IMR-90 (cell line): Measurements from ENCODE around the gene HBM. TPM values are rescaled to one million over a fixed set of nuclear protein-coding genes. Genes with fewer than 3 reads are reported as not detected.

Experiments used
- ATAC-seq: fragments of 200-7000 bp; cut with Tn5 transposase; 2 replicates; pipeline ENCODE4 v1.9.1; 2020; ENCODE audit warnings: low read depth, mild to moderate bottlenecking, moderate library complexity
- Bru-seq: library from RNA; stranded (reverse); fragments of 400-500 nt; gene quantifications from one replicate; lab custom pipeline; 2021; lab: Mats Ljungman, UMichigan
- BruChase-seq, 2 experiments: library from RNA; stranded (reverse); fragments of 400-500 nt; gene quantifications; one replicate each; lab custom pipeline; 2021; lab: Mats Ljungman, UMichigan
- BruUV-seq: library from RNA; stranded (reverse); fragments of 400-500 nt; replicated peaks from 2 replicates; lab custom pipeline; 2021; lab: Mats Ljungman, UMichigan
- CTCF ChIA-PET: fragments of 300-600 bp; formaldehyde crosslinking; extraction: SDS; loops from one replicate; lab custom pipeline; 2021; ENCODE audit warnings: antibody characterized with exemption; lab: Yijun Ruan, JAX
- POLR2A ChIA-PET: fragments of 300-600 bp; sonication (Branson Sonifier 250); formaldehyde crosslinking; loops from one replicate; lab custom pipeline; 2022; ENCODE audit warnings: antibody characterized with exemption; ENCODE audit not compliant: unreplicated experiment; lab: Charles Lee
- DNase-seq: peaks from one replicate; pipeline ENCODE4 v3.0.0; 2013
- H2AFZ ChIP-seq: replicated peaks from 2 replicates; pipeline ENCODE3; 2013; ENCODE audit warnings: low read length, mild to moderate bottlenecking; ENCODE audit not compliant: poor library complexity
- H2AK5ac ChIP-seq: 2 replicates; pipeline ENCODE4 v1.6.1; 2013; ENCODE audit warnings: low read depth, low read length, inconsistent platforms
- H2AK9ac ChIP-seq: replicated peaks from 2 replicates; pipeline ENCODE3; 2013; ENCODE audit warnings: mild to moderate bottlenecking, low read depth, low read length, moderate library complexity; ENCODE audit not compliant: poor library complexity
- H2BK120ac ChIP-seq: 2 replicates; pipeline ENCODE4 v1.6.1; 2013; ENCODE audit warnings: low read depth, low read length, inconsistent platforms
- H2BK15ac ChIP-seq: 3 replicates; pipeline ENCODE4 v1.6.1; 2013; ENCODE audit warnings: low read depth, low read length, inconsistent platforms
- H2BK20ac ChIP-seq: 2 replicates; pipeline ENCODE4 v1.6.1; 2013; ENCODE audit warnings: low read depth, mild to moderate bottlenecking, inconsistent platforms, low read length, moderate library complexity
- H2BK5ac ChIP-seq: 2 replicates; pipeline ENCODE4 v1.6.1; 2013; ENCODE audit warnings: mild to moderate bottlenecking, low read depth, low read length, inconsistent platforms; ENCODE audit not compliant: poor library complexity, severe bottlenecking
- H3K14ac ChIP-seq: replicated peaks from 2 replicates; pipeline ENCODE4 v1.6.1; 2013; ENCODE audit warnings: low read depth, low read length, inconsistent platforms
- H3K18ac ChIP-seq: 2 replicates; pipeline ENCODE4 v1.6.1; 2013; ENCODE audit warnings: low read depth, low read length, control low read depth
- H3K23ac ChIP-seq: 2 replicates; pipeline ENCODE4 v1.6.1; 2013; ENCODE audit warnings: low read depth, low read length, inconsistent platforms
- H3K27ac ChIP-seq: 2 replicates; pipeline ENCODE4 v1.5.1; 2013; ENCODE audit warnings: mild to moderate bottlenecking, control low read depth, low read length; ENCODE audit not compliant: insufficient read depth
- H3K27me3 ChIP-seq: 2 replicates; pipeline ENCODE4 v1.6.1; 2013; ENCODE audit warnings: low read length; ENCODE audit not compliant: control insufficient read depth, insufficient read depth
- H3K36me3 ChIP-seq: 2 replicates; pipeline ENCODE4 v1.6.1; 2013; ENCODE audit warnings: low read length, mixed read lengths; ENCODE audit not compliant: control insufficient read depth, insufficient read depth
- H3K4ac ChIP-seq: 2 replicates; pipeline ENCODE4 v1.6.1; 2013; ENCODE audit warnings: low read depth, low read length, inconsistent platforms
- H3K4me1 ChIP-seq: 2 replicates; pipeline ENCODE4 v1.6.1; 2013; ENCODE audit warnings: low read length, mixed read lengths; ENCODE audit not compliant: control insufficient read depth, insufficient read depth
- H3K4me2 ChIP-seq: 2 replicates; pipeline ENCODE4 v1.6.1; 2013; ENCODE audit warnings: low read depth, mild to moderate bottlenecking, control low read depth, low read length, moderate library complexity
- H3K4me3 ChIP-seq: 2 replicates; pipeline ENCODE4 v1.5.1; 2013; ENCODE audit warnings: low read depth, mild to moderate bottlenecking, control low read depth, low read length, moderate library complexity; ENCODE audit not compliant: insufficient read depth
- H3K56ac ChIP-seq: 2 replicates; pipeline ENCODE4 v1.6.1; 2013; ENCODE audit warnings: low read length, inconsistent platforms; ENCODE audit not compliant: insufficient read depth; ENCODE audit errors: extremely low read depth
- H3K79me1 ChIP-seq, 2 experiments: 2 replicates each; pipeline ENCODE4 v1.6.1; 2013; ENCODE audit warnings: low read length in 2 of 2, inconsistent platforms in 1 of 2, low read depth in 1 of 2
- H3K9ac ChIP-seq: 2 replicates; pipeline ENCODE4 v1.6.1; 2013; ENCODE audit warnings: low read depth, low read length, control low read depth
- H3K9me1 ChIP-seq: 2 replicates; pipeline ENCODE4 v1.6.1; 2013; ENCODE audit warnings: low read length, inconsistent platforms; ENCODE audit not compliant: insufficient read depth
- H3K9me3 ChIP-seq: 2 replicates; pipeline ENCODE4 v1.6.1; 2013; ENCODE audit warnings: low read length; ENCODE audit not compliant: control insufficient read depth, insufficient read depth
- H4K20me1 ChIP-seq: 2 replicates; pipeline ENCODE4 v1.6.1; 2013; ENCODE audit warnings: low read length, inconsistent platforms; ENCODE audit not compliant: insufficient read depth
- H4K5ac ChIP-seq: 2 replicates; pipeline ENCODE4 v1.6.1; 2013; ENCODE audit warnings: mild to moderate bottlenecking, low read depth, low read length, control low read depth
- H4K8ac ChIP-seq, 2 experiments: 2 replicates each; pipeline ENCODE4 v1.6.1; 2013; ENCODE audit warnings: low read depth in 2 of 2, low read length in 2 of 2, control low read depth in 1 of 2, inconsistent platforms in 1 of 2
- H4K91ac ChIP-seq: 2 replicates; pipeline ENCODE4 v1.6.1; 2013; ENCODE audit warnings: low read depth, low read length, inconsistent platforms; ENCODE audit not compliant: insufficient read depth
- CEBPB ChIP-seq: IDR thresholded peaks from 2 replicates; pipeline ENCODE4 v1.6.1; 2012; ENCODE audit warnings: low read depth, low read length, improper control_type of control experiment
- CTCF ChIP-seq: conservative IDR thresholded peaks from 2 replicates; pipeline ENCODE4 v1.5.1; 2012; ENCODE audit warnings: mild to moderate bottlenecking, low read depth, low read length, improper control_type of control experiment
- FOS ChIP-seq: fragments of 150-350 bp; IDR thresholded peaks from 2 replicates; pipeline ENCODE4 v1.6.1; 2016; ENCODE audit warnings: low read depth, low read length
- MAZ ChIP-seq: IDR thresholded peaks from 2 replicates; pipeline ENCODE4 v1.6.1; 2012; ENCODE audit warnings: low read depth, mild to moderate bottlenecking, low read length, improper control_type of control experiment, moderate library complexity, borderline replicate concordance
- NFE2L2 ChIP-seq: fragments of 150-350 bp; IDR thresholded peaks from 2 replicates; pipeline ENCODE4 v1.6.1; 2016; ENCODE audit warnings: low read depth, mild to moderate bottlenecking, low read length
- RAD21 ChIP-seq: IDR thresholded peaks from 2 replicates; pipeline ENCODE4 v1.6.1; 2012; ENCODE audit warnings: low read length, improper control_type of control experiment
- RCOR1 ChIP-seq: IDR thresholded peaks from 2 replicates; pipeline ENCODE4 v1.6.1; 2012; ENCODE audit warnings: mild to moderate bottlenecking, low read length, improper control_type of control experiment; ENCODE audit not compliant: insufficient replicate concordance
- SMC3 ChIP-seq: fragments of 150-350 bp; IDR thresholded peaks from 2 replicates; pipeline ENCODE4 v1.6.1; 2016; ENCODE audit warnings: low read depth, mild to moderate bottlenecking, antibody characterized with exemption, low read length, moderate library complexity
- USF2 ChIP-seq: fragments of 150-350 bp; IDR thresholded peaks from 2 replicates; pipeline ENCODE4 v1.6.1; 2017; ENCODE audit warnings: mild to moderate bottlenecking, antibody characterized with exemption, low read length, low read depth
- WGBS, 2 experiments: methylation state at CpG; one replicate each; pipeline versions ENCODE4 v1.1.5 to v1.1.7; 2013; ENCODE audit warnings: missing lambda C conversion rate in 2 of 2; ENCODE audit not compliant: insufficient read length in 1 of 2; ENCODE audit errors: extremely low coverage in 2 of 2; 5-methylcytosine and 5-hydroxymethylcytosine counted together
- dilution Hi-C: fragments of 300-500 bp; cut with HindIII; formaldehyde crosslinking; loops from one replicate; pipeline ENCODE4 v1.14.3; 2018; ENCODE audit warnings: low sequenced_read_pairs; ENCODE audit not compliant: unreplicated experiment
- in situ Hi-C: fragments of 300-500 bp; cut with MboI; formaldehyde crosslinking; loops from 3 replicates; pipeline ENCODE4 v1.14.3; 2019; ENCODE audit warnings: low sequenced_read_pairs, inconsistent platforms, mixed read lengths
- intact Hi-C: fragments of 100-400 bp; cut with micrococcal nuclease; formaldehyde crosslinking; loops from 2 replicates; pipeline ENCODE4 v1.10.0; 2022
- long read RNA-seq: library from polyadenylated mRNA; unstranded; transcript quantifications from one replicate; pipeline ENCODE4 v2.0.0, GENCODE V29; 2021; ENCODE audit not compliant: unreplicated experiment
- polyA plus RNA-seq, 3 experiments: library from polyadenylated mRNA; depleted of rRNA; stranded (reverse); fragments of >200 nt; gene quantifications; 2 replicates each; pipeline ENCODE4 v1.2.3, GENCODE V29; 2012; ENCODE audit warnings: low replicate concordance in 1 of 3
- total RNA-seq: library from RNA; depleted of rRNA; stranded (reverse); fragments of >200 nt; gene quantifications from 2 replicates; pipeline ENCODE4 v1.2.3, GENCODE V29; 2012; rRNA removed

The HBM gene
- total RNA-seq (not detected in 2 replicates), polyA plus RNA-seq (2012; rRNA removed) (not detected in 2 replicates), Bru-seq, nascent RNA (not detected), BruChase-seq, experiment 1, labeled RNA remaining after a 6-hour chase (not detected), BruChase-seq, experiment 2, labeled RNA remaining after a 2-hour chase (not detected)
- not detected in 2 replicates for polyA plus RNA-seq (2012; cell fraction: cytosol; rRNA removed)
- not detected in 2 replicates for polyA plus RNA-seq (2012; cell fraction: nucleus; rRNA removed; ENCODE audit: low replicate concordance)
- long read RNA-seq: 0 reads

- in situ Hi-C loops: no loop called here
- peaks cover 5% of the 10 kb centered on the region for H4K20me1 ChIP-seq
- H2BK20ac ChIP-seq: no peak within 1 kb of the TSS
- no peaks in the 10 kb centered on the region; the same call in 1 of the 2 replicates for H3K4me1 ChIP-seq
- H2BK15ac ChIP-seq: no peak within 1 kb of the TSS
- no peak within 1 kb of the TSS for H3K14ac ChIP-seq
- TF ChIP-seq SMC3 (no peak), MAZ (no peak), CEBPB (no peak), NFE2L2 (no peak), USF2 (no peak), RCOR1 (no peak), RAD21 (no peak), CTCF (no peak), FOS (no peak)
- H3K9me1 ChIP-seq: 0 out of 2 replicates have a peak, but pooled peaks cover 4% of the 10 kb centered on the region
- ChIA-PET POLR2A (interaction anchor here (0.6 kb wide), 1 partner anchor 9 kb away, joined by 12 read pairs; no protein-coding TSS in a partner anchor), CTCF (no interaction called here)
- H3K18ac ChIP-seq: no peak within 1 kb of the TSS
- H3K79me1 ChIP-seq: no peaks in the 10 kb centered on the region
- DNase-seq (no peak), ATAC-seq (no peak)
- no peak within 1 kb of the TSS for H3K4ac ChIP-seq
- H3K27me3 ChIP-seq: peaks cover 60% of the 10 kb centered on the region
- no peak within 1 kb of the TSS for H2AK5ac ChIP-seq
- H2BK120ac ChIP-seq: no peak within 1 kb of the TSS
- intact Hi-C loops: no loop called here
- H3K4me3 ChIP-seq: no peak within 1 kb of the TSS
- no peaks in the 10 kb centered on the region for H3K36me3 ChIP-seq
- peak within 1 kb of the TSS; percentile 51 for H2AFZ ChIP-seq
- no peak within 1 kb of the TSS for H3K56ac ChIP-seq
- no peak within 1 kb of the TSS for H3K23ac ChIP-seq
- no peak within 1 kb of the TSS for H4K8ac ChIP-seq
- H2AK9ac ChIP-seq: no peak within 1 kb of the TSS
- H3K9me3 ChIP-seq: no peaks in the 10 kb centered on the region; the same call in none of the 2 replicates
- no peak within 1 kb of the TSS for H3K27ac ChIP-seq
- no peak within 1 kb of the TSS for H2BK5ac ChIP-seq
- 2% methylated on average over 28 of the region's 75 CpGs; no CpG with 5 or more reads in 1 of the 2 experiments for WGBS, 2 experiments
- no peak within 1 kb of the TSS for H4K5ac ChIP-seq
- no TSS peak for BruUV-seq
- H3K9ac ChIP-seq: no peak within 1 kb of the TSS
- H3K4me2 ChIP-seq: peak within 1 kb of the TSS; percentile 67
- no peak within 1 kb of the TSS for H4K91ac ChIP-seq
- dilution Hi-C loops: no loop called here
These were observed at the start of gene HBM for GRCh38 chr16:165539-166374. Gene HBM (plus strand): TSS chr16:165978. CDS start chr16:165998, 20 bp downstream.
